K562 (cell line): ENCODE results near the gene ACBD4. TPM values are rescaled to one million over a fixed set of nuclear protein-coding genes. Genes with fewer than 3 reads are reported as not detected.

Experiments
- CAMTA2 ChIP-seq: fragments of 250-450 bp; sonication (Bioruptor Pico); conservative IDR thresholded peaks from 2 replicates; pipeline ENCODE4 v1.5.1; 2022
- CSDE1 ChIP-seq, 2 experiments: fragments of 450-650 bp; IDR thresholded peaks; 2 replicates each; pipeline ENCODE4 v1.6.1; 2016; ENCODE audit warnings: mild to moderate bottlenecking in 1 of 2
- MAZ ChIP-seq, 2 experiments: fragments of 450-650 bp in 1 of 2; sonication (generic) in 1 of 2; formaldehyde crosslinking; IDR thresholded peaks in 1 of 2; conservative IDR thresholded peaks in 1 of 2; 2 replicates each; pipeline versions ENCODE4 v1.4.0 to v1.5.0; 2020; ENCODE audit warnings: mild to moderate bottlenecking in 1 of 2, missing genetic modification reagents in 1 of 2
- ZNF282 ChIP-seq: sonication (generic); formaldehyde crosslinking; IDR thresholded peaks from 2 replicates; pipeline ENCODE4 v1.8.1; 2023; ENCODE audit warnings: missing genetic modification reagents
- ZNF384 ChIP-seq: IDR thresholded peaks from 2 replicates; pipeline ENCODE4 v1.6.1; 2012; ENCODE audit warnings: low read depth, low read length, improper control_type of control experiment
- ZNF444 ChIP-seq: fragments of 250-450 bp; sonication (Bioruptor Pico); IDR thresholded peaks from 2 replicates; pipeline ENCODE4 v1.4.0; 2020; ENCODE audit warnings: mild to moderate bottlenecking, moderate library complexity
- ZNF445 ChIP-seq: fragments of 250-450 bp; sonication (Bioruptor Pico); IDR thresholded peaks from 2 replicates; pipeline ENCODE4 v1.4.0; 2020; ENCODE audit warnings: low read depth, mild to moderate bottlenecking, moderate library complexity
- polyA plus RNA-seq, 8 experiments: library from polyadenylated mRNA; depleted of rRNA in 4 of 8; stranded (reverse) in 5 of 8; unstranded in 3 of 8; fragments of >200 nt; fragmentation: Nextera tagmentation in 2 of 8; fragmentation: Illumina TruSeq in 1 of 8; extraction: Ambion mirVana in 2 of 8; extraction: Trizol in 1 of 8; gene quantifications; 2 replicates each; pipeline versions ENCODE4 v1.2.1 to v1.2.3, GENCODE V29; 2011 to 2014; ENCODE audit warnings: inconsistent platforms in 1 of 8, missing spikeins in 1 of 8
- total RNA-seq, 7 experiments: library from RNA; depleted of rRNA in 6 of 7; stranded (reverse); fragments of >200 nt in 6 of 7; fragmentation: Illumina TruSeq in 2 of 7; extraction: Trizol in 2 of 7; gene quantifications; 2 replicates each; pipeline versions ENCODE4 v1.2.1 to v1.2.3, GENCODE V29; 2011 to 2021; ENCODE audit warnings: low replicate concordance in 1 of 7
- TF ChIP-seq, protein P1 (sequence below): fragments of 450-650 bp; IDR thresholded peaks from 2 replicates; pipeline ENCODE4 v1.6.1; 2016; ENCODE audit warnings: mild to moderate bottlenecking
- TF ChIP-seq, protein P2 (sequence below): fragments of 450-650 bp; formaldehyde crosslinking; IDR thresholded peaks from 2 replicates; pipeline ENCODE4 v1.4.0; 2020; ENCODE audit warnings: mild to moderate bottlenecking, moderate library complexity

ACBD4 gene
- total and polyA plus RNA-seq, 9 of the 15 experiments (the other 6 are each of a cell fraction or from before 2014, with no cell fraction given) = 0.14 to 6.9 (median 4.6) TPM

- TF ChIP-seq MAZ (CRISPR knock-in tag; conservative IDR thresholded peaks at IDR 0.05 in 1 of 2, IDR thresholded peaks at IDR 0.05 in 1 of 2) (peak in 1 of 2 experiments; percentile 56; a peak in 1 of 4 replicates), CSDE1 (IDR thresholded peaks at IDR 0.05) (no peak), CAMTA2 (no peak), ZNF282 (CRISPR knock-in tag) (no peak), ZNF445 (CRISPR knock-in tag) (no peak), ZNF444 (CRISPR knock-in tag) (no peak), ZNF384 (no peak)
- TF ChIP-seq, protein P1, sequence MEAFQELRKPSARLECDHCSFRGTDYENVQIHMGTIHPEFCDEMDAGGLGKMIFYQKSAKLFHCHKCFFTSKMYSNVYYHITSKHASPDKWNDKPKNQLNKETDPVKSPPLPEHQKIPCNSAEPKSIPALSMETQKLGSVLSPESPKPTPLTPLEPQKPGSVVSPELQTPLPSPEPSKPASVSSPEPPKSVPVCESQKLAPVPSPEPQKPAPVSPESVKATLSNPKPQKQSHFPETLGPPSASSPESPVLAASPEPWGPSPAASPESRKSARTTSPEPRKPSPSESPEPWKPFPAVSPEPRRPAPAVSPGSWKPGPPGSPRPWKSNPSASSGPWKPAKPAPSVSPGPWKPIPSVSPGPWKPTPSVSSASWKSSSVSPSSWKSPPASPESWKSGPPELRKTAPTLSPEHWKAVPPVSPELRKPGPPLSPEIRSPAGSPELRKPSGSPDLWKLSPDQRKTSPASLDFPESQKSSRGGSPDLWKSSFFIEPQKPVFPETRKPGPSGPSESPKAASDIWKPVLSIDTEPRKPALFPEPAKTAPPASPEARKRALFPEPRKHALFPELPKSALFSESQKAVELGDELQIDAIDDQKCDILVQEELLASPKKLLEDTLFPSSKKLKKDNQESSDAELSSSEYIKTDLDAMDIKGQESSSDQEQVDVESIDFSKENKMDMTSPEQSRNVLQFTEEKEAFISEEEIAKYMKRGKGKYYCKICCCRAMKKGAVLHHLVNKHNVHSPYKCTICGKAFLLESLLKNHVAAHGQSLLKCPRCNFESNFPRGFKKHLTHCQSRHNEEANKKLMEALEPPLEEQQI = no peak
- TF ChIP-seq, protein P2, sequence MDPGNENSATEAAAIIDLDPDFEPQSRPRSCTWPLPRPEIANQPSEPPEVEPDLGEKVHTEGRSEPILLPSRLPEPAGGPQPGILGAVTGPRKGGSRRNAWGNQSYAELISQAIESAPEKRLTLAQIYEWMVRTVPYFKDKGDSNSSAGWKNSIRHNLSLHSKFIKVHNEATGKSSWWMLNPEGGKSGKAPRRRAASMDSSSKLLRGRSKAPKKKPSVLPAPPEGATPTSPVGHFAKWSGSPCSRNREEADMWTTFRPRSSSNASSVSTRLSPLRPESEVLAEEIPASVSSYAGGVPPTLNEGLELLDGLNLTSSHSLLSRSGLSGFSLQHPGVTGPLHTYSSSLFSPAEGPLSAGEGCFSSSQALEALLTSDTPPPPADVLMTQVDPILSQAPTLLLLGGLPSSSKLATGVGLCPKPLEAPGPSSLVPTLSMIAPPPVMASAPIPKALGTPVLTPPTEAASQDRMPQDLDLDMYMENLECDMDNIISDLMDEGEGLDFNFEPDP (CRISPR knock-in tag) = no peak
These were observed 2.7 kb upstream of the ACBD4 start (continued) for GRCh38 chr17:45132572-45133463.
